GM12865 (cell line): ENCODE measurements around the gene DDX3X.
"Not testable (repeated sequence)": the region's sequence is repeated elsewhere in the genome, so short reads cannot be mapped to it uniquely, and the experiment has no call there.

Experiments used
- DNase-seq: peaks from one replicate; pipeline ENCODE4 v3.0.0; 2010; ENCODE audit warnings: low read depth
- H3K4me3 ChIP-seq: 2 replicates; pipeline ENCODE4 v1.5.1; 2011; ENCODE audit warnings: mild to moderate bottlenecking, low read depth, low read length, control low read depth
- TF ChIP-seq, protein P1 (sequence below): IDR thresholded peaks from 2 replicates; pipeline ENCODE4 v1.5.1; 2011; ENCODE audit warnings: low read length, control low read depth, low read depth, inconsistent platforms; ENCODE audit not compliant: insufficient read depth; ENCODE audit errors: missing control alignments

Gene DDX3X

DNA sequence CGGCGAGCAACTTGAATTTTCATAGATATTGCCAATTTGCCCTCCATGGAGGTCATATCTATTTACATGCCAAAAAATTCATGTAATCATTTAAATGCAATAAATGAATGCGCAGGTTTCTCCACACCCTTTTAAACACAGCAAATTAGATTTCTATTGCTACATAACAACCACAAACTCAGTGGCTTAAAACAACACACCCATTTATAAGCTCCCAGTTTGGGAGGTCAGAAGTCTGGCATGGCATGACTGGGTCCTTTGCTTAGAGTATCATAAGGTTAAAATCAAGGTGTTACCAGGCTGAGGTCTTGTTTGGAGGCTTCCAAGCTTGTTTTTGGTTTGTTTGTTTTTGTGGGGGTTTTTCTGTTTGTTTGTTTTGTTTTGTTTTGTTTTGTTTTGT, 63.3 kb downstream of the DDX3X start:
- TF ChIP-seq, protein P1, sequence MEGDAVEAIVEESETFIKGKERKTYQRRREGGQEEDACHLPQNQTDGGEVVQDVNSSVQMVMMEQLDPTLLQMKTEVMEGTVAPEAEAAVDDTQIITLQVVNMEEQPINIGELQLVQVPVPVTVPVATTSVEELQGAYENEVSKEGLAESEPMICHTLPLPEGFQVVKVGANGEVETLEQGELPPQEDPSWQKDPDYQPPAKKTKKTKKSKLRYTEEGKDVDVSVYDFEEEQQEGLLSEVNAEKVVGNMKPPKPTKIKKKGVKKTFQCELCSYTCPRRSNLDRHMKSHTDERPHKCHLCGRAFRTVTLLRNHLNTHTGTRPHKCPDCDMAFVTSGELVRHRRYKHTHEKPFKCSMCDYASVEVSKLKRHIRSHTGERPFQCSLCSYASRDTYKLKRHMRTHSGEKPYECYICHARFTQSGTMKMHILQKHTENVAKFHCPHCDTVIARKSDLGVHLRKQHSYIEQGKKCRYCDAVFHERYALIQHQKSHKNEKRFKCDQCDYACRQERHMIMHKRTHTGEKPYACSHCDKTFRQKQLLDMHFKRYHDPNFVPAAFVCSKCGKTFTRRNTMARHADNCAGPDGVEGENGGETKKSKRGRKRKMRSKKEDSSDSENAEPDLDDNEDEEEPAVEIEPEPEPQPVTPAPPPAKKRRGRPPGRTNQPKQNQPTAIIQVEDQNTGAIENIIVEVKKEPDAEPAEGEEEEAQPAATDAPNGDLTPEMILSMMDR = no peak
- no peak for DNase-seq

DNA sequence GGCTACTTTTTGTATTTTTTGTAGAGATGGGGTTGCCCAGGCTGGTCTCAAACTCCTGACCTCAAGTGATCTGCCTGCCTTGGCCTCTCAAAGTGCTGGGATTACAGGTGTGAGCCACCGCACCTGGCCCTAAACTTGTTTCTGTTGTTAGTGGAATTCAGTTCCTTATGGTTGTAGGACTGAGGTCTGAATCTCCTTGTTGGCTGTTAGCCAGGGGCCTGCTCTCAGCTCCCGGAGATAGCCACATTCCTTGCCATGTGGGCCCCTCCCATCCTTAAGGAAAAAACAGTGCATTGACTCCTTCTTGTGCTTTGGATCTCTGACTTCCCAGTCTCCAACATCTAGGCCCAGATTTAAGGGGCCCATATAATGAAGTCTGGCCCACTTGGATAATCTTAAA, 63.8 kb downstream of the DDX3X start:
- TF ChIP-seq, protein P1 = no peak
- H3K4me3 ChIP-seq = no peak overlapping the region
- no peak for DNase-seq

More for the DNA sequence above, 63.3 kb downstream of the DDX3X start:
- no peak overlapping the region for H3K4me3 ChIP-seq

DNA sequence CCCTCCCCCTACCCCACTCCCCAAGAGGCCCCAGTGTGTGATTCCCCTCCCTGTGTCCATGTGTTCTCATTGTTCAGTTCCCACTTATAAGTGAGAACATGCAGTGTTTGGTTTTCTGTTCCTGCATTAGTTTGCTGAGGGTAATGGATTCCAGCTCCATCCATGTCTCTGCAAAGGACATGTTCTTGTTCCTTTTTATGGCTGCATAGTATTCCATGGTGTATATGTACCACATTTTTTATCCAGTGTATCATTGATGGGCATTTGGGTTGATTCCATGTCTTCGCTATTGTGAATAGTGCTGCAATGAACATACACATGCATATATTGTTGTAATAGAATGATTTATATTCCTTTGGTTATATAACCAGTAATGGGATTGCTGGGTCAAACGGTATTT, 68.6 kb downstream of the DDX3X start:
- H3K4me3 ChIP-seq, DNase-seq: not testable (repeated sequence)

GRCh38 chrX:41405551-41405950, 71.6 kb downstream of the DDX3X start:
- TF ChIP-seq, protein P1 = no peak
- no peak overlapping the region for H3K4me3 ChIP-seq
- no peak for DNase-seq

DNA sequence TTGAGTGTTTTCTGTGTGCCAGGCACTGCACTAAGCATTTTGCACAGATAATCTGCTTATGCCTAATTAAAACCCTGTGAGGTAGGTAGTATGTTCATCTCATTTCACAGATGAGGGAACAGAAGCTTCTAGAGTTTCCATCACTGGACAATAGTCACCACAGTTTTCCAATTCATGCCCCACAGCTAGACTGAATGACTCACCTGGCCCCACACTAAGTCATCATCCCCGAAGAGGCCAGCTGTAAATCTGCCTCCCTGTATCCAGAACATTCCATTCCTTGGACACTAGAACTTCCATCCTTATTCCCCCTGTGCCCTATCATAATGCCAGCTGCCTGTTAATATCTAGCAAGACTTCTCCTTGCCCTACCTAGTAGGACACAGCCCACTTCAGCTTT, 72.2 kb downstream of the DDX3X start:
- TF ChIP-seq, protein P1 = no peak
- DNase-seq = no peak
- H3K4me3 ChIP-seq = no peak overlapping the region

GRCh38 chrX:41407816-41408215, 73.9 kb downstream of the DDX3X start:
- H3K4me3 ChIP-seq = no peak overlapping the region
- TF ChIP-seq, protein P1 = no peak
- no peak for DNase-seq

GRCh38 chrX:41408576-41408975, 74.6 kb downstream of the DDX3X start:
- DNase-seq = no peak
- no peak overlapping the region for H3K4me3 ChIP-seq
- TF ChIP-seq, protein P1 = no peak
